HG03135 (cell line): ENCODE results near the gene UBL4B.

Experiments used
- ATAC-seq: cut with Tn5 transposase; IDR thresholded peaks from one replicate; pipeline ENCODE4 v1.9.1; 2021; ENCODE audit warnings: mild to moderate bottlenecking, moderate library complexity; ENCODE audit not compliant: unreplicated experiment

The UBL4B gene

GRCh38 chr1:110151175-110151669, 39.0 kb downstream of the UBL4B start:
- ATAC-seq, result no peak

GRCh38 chr1:110152133-110152785, 40.0 kb downstream of the UBL4B start:
- ATAC-seq, result no peak

GRCh38 chr1:110153407-110153950, 41.2 kb downstream of the UBL4B start:
- no peak for ATAC-seq

DNA sequence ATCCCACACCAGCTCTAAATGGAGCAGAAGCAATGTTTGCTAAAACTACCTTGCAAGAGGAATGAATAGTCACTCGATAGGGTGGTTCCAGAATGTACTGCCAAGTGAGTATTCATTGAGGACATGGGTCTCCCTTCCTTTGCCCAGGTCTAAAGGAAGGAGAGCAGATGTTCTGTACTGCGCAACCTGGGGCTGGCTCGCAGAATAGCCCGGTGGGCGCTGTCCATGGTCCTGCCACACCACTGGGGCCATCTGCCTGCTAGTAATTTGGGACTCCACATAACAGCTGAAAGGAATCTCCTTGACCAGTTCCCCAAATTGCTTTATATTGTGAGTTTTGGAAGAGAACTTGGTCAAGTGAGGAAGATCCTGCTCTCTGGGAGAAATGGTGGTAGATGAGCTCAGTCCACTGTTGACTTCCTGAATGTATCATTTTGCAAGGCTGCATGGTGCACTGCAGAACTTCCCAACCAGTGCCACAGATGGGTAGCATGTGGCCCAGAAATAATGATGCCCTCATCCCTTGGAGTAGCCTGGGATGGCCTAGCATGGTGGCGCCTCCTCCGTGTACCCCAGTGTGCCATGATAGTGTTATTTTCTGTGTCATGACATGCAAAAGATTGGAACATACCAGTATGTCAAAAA, 43.8 kb downstream of the UBL4B start:
- ATAC-seq, result no peak

DNA sequence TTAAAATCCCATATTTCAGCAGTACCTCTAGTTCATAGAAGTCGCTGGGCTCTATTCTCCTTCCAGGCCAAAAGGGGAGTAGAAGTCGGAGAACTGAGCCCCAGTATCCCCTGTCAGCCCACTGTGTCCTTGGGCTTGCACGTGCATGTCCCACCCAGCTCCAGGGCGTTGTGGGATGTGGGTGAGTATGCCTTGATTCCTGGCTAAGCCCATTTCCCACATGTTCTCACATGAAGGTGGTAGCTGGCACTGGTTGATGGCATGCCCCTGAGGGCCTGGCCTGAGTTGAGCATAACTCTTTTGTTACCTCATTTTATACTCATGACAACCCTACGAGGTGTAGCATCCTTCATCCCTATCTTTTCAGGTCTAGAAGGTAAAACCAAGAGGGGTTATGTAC, 46.0 kb downstream of the UBL4B start:
- no peak for ATAC-seq

DNA sequence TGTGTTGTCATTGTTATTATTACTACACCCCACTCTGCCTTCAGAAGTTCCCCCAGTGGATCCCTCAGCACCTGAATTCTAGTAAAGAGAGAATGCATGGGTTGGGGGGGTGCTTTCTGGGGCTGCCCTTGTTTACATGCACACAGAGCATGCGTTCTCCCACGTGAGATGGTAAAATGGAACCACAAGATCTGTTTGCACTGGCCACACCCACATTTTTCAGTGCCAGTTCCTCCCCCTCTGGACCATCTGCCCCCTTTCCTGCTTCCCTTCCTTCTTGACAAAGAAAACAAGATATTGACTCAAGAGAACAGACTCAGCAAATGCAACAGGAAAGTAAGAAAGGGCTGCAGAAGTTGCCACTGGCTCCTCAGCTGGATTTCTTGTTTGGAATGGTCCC, 46.9 kb downstream of the UBL4B start:
- no peak for ATAC-seq

GRCh38 chr1:110160538-110161100, 48.4 kb downstream of the UBL4B start:
- no peak for ATAC-seq

- no peak for ATAC-seq
Observed at GRCh38 chr1:110161165-110161564, 48.9 kb downstream of the UBL4B start.

DNA sequence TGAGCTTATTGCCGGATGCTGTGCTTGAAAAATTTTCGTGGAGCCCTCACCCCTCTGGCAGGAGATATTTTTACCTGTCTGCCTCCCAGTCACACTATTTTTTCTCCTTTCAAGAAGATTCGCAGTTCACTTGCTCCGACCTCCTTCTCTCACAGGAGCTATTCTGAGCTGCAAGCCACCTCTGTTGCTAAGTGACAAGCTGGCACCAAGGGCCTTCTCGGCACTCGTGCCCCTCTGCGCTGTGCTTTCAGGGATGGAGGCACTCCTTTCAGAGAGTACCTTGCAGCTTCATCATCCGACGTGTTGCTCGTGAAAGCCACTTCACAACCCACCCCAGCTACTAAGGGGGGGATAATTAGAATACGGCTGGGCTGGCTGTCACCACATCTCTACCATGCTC, 49.6 kb downstream of the UBL4B start:
- ATAC-seq, result no peak
